Measurements from ENCODE around the gene ZDHHC1. TPM values are rescaled to one million over a fixed set of nuclear protein-coding genes. Genes with fewer than 3 reads are reported as not detected.

The ZDHHC1 gene
- total RNA-seq, 2 donors from 2014 or later = 15.0 to 28.7 TPM

GRCh38 chr16:67395105-67395457, 21.2 kb downstream of the ZDHHC1 start:
- Histone ChIP-seq H3K4me3 (peak overlapping the region; percentile 74), H3K36me3 (no peaks in the 10 kb centered on the region), H3K9me3 (no peaks in the 10 kb centered on the region), H3K27ac (no peak overlapping the region), H3K4me1 (ENCODE audit: control insufficient read depth in 1 of 2, low read depth in 2 of 2) (peaks cover 6 to 28% of the 10 kb centered on the region in 2 donors), H3K27me3 (replicated peaks; ENCODE audit: insufficient read depth) (peaks cover 3% of the 10 kb centered on the region)
- ATAC-seq (ENCODE audit: insufficient number of reproducible peaks, low FRiP score, low read depth) (no peak), DNase-seq (ENCODE audit: low spot score) (no peak)
- TF ChIP-seq, protein P1, sequence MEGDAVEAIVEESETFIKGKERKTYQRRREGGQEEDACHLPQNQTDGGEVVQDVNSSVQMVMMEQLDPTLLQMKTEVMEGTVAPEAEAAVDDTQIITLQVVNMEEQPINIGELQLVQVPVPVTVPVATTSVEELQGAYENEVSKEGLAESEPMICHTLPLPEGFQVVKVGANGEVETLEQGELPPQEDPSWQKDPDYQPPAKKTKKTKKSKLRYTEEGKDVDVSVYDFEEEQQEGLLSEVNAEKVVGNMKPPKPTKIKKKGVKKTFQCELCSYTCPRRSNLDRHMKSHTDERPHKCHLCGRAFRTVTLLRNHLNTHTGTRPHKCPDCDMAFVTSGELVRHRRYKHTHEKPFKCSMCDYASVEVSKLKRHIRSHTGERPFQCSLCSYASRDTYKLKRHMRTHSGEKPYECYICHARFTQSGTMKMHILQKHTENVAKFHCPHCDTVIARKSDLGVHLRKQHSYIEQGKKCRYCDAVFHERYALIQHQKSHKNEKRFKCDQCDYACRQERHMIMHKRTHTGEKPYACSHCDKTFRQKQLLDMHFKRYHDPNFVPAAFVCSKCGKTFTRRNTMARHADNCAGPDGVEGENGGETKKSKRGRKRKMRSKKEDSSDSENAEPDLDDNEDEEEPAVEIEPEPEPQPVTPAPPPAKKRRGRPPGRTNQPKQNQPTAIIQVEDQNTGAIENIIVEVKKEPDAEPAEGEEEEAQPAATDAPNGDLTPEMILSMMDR (IDR thresholded peaks at IDR 0.05) = no peak

DNA sequence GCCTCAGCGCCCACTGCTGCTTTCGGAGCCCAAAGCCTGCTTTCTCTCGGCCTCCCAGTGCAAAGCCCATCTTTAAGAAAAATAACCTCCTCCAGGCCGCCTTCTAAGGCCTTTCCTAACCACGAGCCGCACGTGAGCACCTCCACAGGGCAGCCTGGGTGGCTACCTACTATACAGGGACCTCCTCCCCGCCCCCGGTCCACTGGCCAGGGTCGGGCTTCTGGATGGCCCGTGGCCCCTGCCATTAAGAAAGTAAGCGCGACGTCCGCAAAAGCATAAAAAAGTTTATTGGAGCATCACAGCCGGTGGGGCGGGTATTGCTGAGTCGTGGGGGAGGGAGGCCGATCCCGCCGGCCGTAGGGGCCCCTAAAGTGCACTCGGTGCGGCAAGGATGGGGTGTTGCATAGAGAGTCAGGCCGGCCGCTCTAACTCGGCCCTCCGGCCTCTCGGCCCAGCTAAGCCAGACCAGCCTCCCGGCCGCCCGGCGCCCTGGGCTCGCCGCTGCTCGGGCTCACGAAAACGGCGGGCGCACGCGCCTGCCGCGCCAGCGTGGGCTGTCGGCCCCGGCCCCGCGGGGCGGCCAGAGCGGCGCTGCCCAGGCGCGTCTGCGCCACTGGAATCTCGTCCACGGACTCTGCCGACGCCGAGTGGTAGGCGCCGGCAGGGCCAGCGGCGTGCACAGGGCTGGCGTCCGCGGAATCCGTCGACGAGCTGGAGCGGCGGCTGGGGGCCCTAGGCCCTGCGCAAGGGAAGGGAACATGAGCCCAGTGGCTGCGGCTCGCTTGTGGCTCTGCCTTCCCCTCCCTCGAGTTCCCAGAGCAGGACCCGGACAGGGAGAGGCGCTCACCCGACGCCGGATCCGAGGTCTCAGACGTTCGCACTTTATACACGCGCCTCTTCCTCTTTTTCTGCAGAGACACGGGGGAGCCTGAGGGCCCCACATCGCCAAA, 21.8 kb downstream of the ZDHHC1 start:
- Histone ChIP-seq H3K27ac (peak overlapping the region in 1 of 2 donors; percentile 48), H3K36me3 (no peaks in the 10 kb centered on the region), H3K9me3 (no peaks in the 10 kb centered on the region), H3K4me3 (peak overlapping the region; percentile 74), H3K4me1 (ENCODE audit: control insufficient read depth in 1 of 2, low read depth in 2 of 2) (peaks cover 6 to 28% of the 10 kb centered on the region in 2 donors), H3K27me3 (replicated peaks; ENCODE audit: insufficient read depth) (peaks cover 3% of the 10 kb centered on the region)
- ATAC-seq (ENCODE audit: insufficient number of reproducible peaks, low FRiP score, low read depth) (no peak), DNase-seq (ENCODE audit: low spot score) (no peak)
- TF ChIP-seq, protein P1 (IDR thresholded peaks at IDR 0.05) = no peak

DNA sequence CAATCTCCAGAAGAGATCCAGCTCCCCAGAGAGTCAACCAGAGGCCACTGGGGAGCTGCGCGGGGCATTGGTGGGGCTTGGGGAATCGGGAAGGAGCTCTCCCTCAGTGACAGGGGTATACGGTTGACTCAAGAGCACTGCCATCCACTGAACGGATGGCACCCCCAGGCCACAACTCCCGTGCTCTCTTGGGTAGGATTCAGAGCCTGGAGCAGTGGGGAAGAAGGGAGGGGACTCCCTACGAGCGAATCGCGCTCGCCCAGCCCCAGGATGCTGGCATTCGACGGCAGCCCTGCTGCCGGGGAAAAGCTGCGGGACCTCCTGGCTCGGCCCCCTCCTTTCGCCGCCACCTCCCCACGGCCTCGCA, 22.5 kb downstream of the ZDHHC1 start:
- Histone ChIP-seq H3K27me3 (replicated peaks; ENCODE audit: insufficient read depth) (peaks cover 3% of the 10 kb centered on the region), H3K36me3 (no peaks in the 10 kb centered on the region), H3K27ac (peak overlapping the region in 1 of 2 donors; percentile 48), H3K4me3 (peak overlapping the region; percentile 74), H3K4me1 (ENCODE audit: control insufficient read depth in 1 of 2, low read depth in 2 of 2) (peaks cover 6 to 28% of the 10 kb centered on the region in 2 donors), H3K9me3 (no peaks in the 10 kb centered on the region)
- TF ChIP-seq, protein P1 (IDR thresholded peaks at IDR 0.05) = no peak
- no peak for ATAC-seq (ENCODE audit: insufficient number of reproducible peaks, low FRiP score, low read depth)
- no peak for DNase-seq (ENCODE audit: low spot score)

DNA sequence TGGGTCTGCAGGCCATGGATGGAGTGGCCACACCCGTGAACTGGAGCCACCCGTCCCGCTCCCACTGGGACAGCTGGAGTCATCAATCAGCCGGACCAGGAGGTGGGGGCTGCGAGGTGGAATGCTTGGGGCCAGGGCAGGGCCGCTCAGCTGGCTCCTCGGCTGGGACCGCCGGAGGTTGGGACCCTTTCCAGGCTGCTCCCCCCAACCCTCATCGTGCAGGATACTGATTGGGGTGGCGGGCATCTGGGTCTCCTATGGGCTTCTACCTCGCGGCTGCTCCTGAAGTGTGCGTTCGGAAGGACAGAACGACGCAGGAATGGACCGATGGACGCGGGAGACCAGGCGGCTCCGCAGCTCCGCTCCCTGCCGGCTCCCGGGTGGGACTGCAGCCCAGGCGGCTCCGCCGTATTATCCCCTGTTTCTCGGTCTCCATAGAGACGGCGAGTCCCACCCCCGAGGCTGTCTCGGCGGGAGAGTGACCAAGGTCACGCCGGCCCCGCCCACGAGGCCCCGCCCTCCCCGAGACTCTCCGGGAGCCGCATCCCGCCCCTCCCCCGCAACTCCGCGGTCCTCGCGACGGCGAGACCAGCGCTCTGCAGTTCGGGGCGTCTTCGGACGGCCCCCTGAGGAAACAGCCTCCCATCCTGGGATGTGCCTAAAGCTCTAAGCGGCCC, 23.0 kb downstream of the ZDHHC1 start, which contains the start of gene TPPP3:
Gene TPPP3, minus strand, starts transcription at position 388 of the 677 bp plus-strand sequence. CDS start 2,387 bp downstream, outside the sequence.
- Histone ChIP-seq H3K36me3 (no peaks in the 10 kb centered on the region), H3K4me1 (ENCODE audit: control insufficient read depth in 1 of 2, low read depth in 2 of 2) (peaks cover 6 to 28% of the 10 kb centered on the region in 2 donors), H3K4me3 (peak within 1 kb of the TSS; percentile 74), H3K9me3 (no peaks in the 10 kb centered on the region), H3K27ac (peak within 1 kb of the TSS in 1 of 2 donors; percentile 48), H3K27me3 (replicated peaks; ENCODE audit: insufficient read depth) (peaks cover 3% of the 10 kb centered on the region)
- TF ChIP-seq, protein P1 (IDR thresholded peaks at IDR 0.05) = peak; percentile 76
- ATAC-seq (ENCODE audit: insufficient number of reproducible peaks, low FRiP score, low read depth) (peak; percentile 59), DNase-seq (ENCODE audit: low spot score) (peak; percentile 53)
